SK-N-SH treated with all-trans-retinoic acid at 6 μM for 48 hours (cell line): ENCODE measurements around the gene NECTIN4.

Experiments used
- ATAC-seq: fragments of 200-7000 bp; cut with Tn5 transposase; 3 replicates; pipeline ENCODE4 v1.9.1; 2020; ENCODE audit warnings: mild to moderate bottlenecking, moderate library complexity
- ARNTL ChIP-seq: fragments of 450-650 bp; formaldehyde crosslinking; IDR thresholded peaks from 2 replicates; pipeline ENCODE4 v1.5.0; 2020; ENCODE audit warnings: low read depth, mild to moderate bottlenecking, moderate library complexity, borderline replicate concordance
- BACH2 ChIP-seq: fragments of 250-450 bp; sonication (Bioruptor Pico); IDR thresholded peaks from 2 replicates; pipeline ENCODE4 v1.9.0; 2021; ENCODE audit warnings: mild to moderate bottlenecking, borderline replicate concordance
- CSDC2 ChIP-seq: fragments of 250-450 bp; sonication (Bioruptor Pico); IDR thresholded peaks from 2 replicates; pipeline ENCODE4 v1.5.0; 2020; ENCODE audit warnings: mild to moderate bottlenecking, moderate library complexity
- ESRRG ChIP-seq: fragments of 250-450 bp; sonication (Bioruptor Pico); IDR thresholded peaks from 2 replicates; pipeline ENCODE4 v1.6.1; 2021; ENCODE audit warnings: mild to moderate bottlenecking
- GLIS3 ChIP-seq: fragments of 250-450 bp; sonication (Bioruptor Pico); IDR thresholded peaks from 2 replicates; pipeline ENCODE4 v1.5.0; 2020; ENCODE audit warnings: mild to moderate bottlenecking, moderate library complexity
- ISL1 ChIP-seq: fragments of 250-450 bp; sonication (Bioruptor Pico); IDR thresholded peaks from 2 replicates; pipeline ENCODE4 v2.1.2; 2022; ENCODE audit warnings: mild to moderate bottlenecking, moderate library complexity
- PATZ1 ChIP-seq: fragments of 250-450 bp; sonication (Bioruptor Pico); IDR thresholded peaks from 2 replicates; pipeline ENCODE4 v1.8.0; 2020; ENCODE audit warnings: mild to moderate bottlenecking, moderate library complexity, borderline replicate concordance
- PPARA ChIP-seq: fragments of 250-450 bp; sonication (Bioruptor Pico); IDR thresholded peaks from 2 replicates; pipeline ENCODE4 v1.5.0; 2020; ENCODE audit warnings: mild to moderate bottlenecking, borderline replicate concordance
- RARB ChIP-seq: fragments of 250-450 bp; sonication (Bioruptor Pico); IDR thresholded peaks from 2 replicates; pipeline ENCODE4 v1.8.0; 2021; ENCODE audit warnings: mild to moderate bottlenecking, moderate library complexity
- SNAI2 ChIP-seq: fragments of 250-450 bp; sonication (Bioruptor Pico); IDR thresholded peaks from 2 replicates; pipeline ENCODE4 v1.5.0; 2020; ENCODE audit warnings: mild to moderate bottlenecking, moderate library complexity
- TCF4 ChIP-seq: fragments of 250-450 bp; sonication (Bioruptor Pico); IDR thresholded peaks from 2 replicates; pipeline ENCODE4 v1.8.0; 2021; ENCODE audit warnings: mild to moderate bottlenecking, moderate library complexity, borderline replicate concordance
- ZC3H10 ChIP-seq: fragments of 250-450 bp; sonication (Bioruptor Pico); IDR thresholded peaks from 2 replicates; pipeline ENCODE4 v1.5.1; 2021; ENCODE audit warnings: mild to moderate bottlenecking, moderate library complexity
- ZFP30 ChIP-seq: fragments of 450-650 bp; formaldehyde crosslinking; IDR thresholded peaks from 2 replicates; pipeline ENCODE4 v1.5.0; 2022; ENCODE audit warnings: mild to moderate bottlenecking, moderate library complexity
- ZNF565 ChIP-seq: fragments of 450-650 bp; formaldehyde crosslinking; conservative IDR thresholded peaks from 2 replicates; pipeline ENCODE4 v1.5.0; 2020; ENCODE audit warnings: low read depth, mild to moderate bottlenecking, moderate library complexity
- ZNF70 ChIP-seq: fragments of 450-650 bp; formaldehyde crosslinking; IDR thresholded peaks from 2 replicates; pipeline ENCODE4 v1.5.0; 2020; ENCODE audit warnings: mild to moderate bottlenecking, moderate library complexity
- ZNF8 ChIP-seq: fragments of 450-650 bp; formaldehyde crosslinking; IDR thresholded peaks from 2 replicates; pipeline ENCODE4 v1.5.0; 2020; ENCODE audit warnings: mild to moderate bottlenecking, moderate library complexity
- TF ChIP-seq, protein P1 (sequence below): fragments of 250-450 bp; sonication (Bioruptor Pico); IDR thresholded peaks from 2 replicates; pipeline ENCODE4 v1.5.1; 2020; ENCODE audit warnings: low read depth, mild to moderate bottlenecking, moderate library complexity
- TF ChIP-seq, protein P2 (sequence below): fragments of 250-450 bp; sonication (Bioruptor Pico); IDR thresholded peaks from 2 replicates; pipeline ENCODE4 v1.5.1; 2021; ENCODE audit warnings: mild to moderate bottlenecking, moderate library complexity
- TF ChIP-seq, protein P3 (sequence below): fragments of 250-450 bp; sonication (Bioruptor Pico); IDR thresholded peaks from 2 replicates; pipeline ENCODE4 v1.8.0; 2021; ENCODE audit warnings: low read depth, mild to moderate bottlenecking, moderate library complexity, borderline replicate concordance
- TF ChIP-seq, protein P4 (sequence below): fragments of 250-450 bp; sonication (Bioruptor Pico); IDR thresholded peaks from 2 replicates; pipeline ENCODE4 v1.5.0; 2020; ENCODE audit warnings: mild to moderate bottlenecking, moderate library complexity

The NECTIN4 gene

GRCh38 chr1:161098210-161099068 is 9.1 kb upstream of the NECTIN4 start, which contains the start of gene KLHDC9:
KLHDC9 (plus strand) TSS chr1:161098361; CDS start chr1:161098536, 175 bp downstream.
- TF ChIP-seq ESRRG (CRISPR knock-in tag), result no peak
- TF ChIP-seq CSDC2 (CRISPR knock-in tag), result no peak
- TF ChIP-seq PATZ1 (CRISPR knock-in tag), result no peak
- no peak for TF ChIP-seq ISL1
- TF ChIP-seq TCF4 (CRISPR knock-in tag), result no peak
- TF ChIP-seq, protein P1, sequence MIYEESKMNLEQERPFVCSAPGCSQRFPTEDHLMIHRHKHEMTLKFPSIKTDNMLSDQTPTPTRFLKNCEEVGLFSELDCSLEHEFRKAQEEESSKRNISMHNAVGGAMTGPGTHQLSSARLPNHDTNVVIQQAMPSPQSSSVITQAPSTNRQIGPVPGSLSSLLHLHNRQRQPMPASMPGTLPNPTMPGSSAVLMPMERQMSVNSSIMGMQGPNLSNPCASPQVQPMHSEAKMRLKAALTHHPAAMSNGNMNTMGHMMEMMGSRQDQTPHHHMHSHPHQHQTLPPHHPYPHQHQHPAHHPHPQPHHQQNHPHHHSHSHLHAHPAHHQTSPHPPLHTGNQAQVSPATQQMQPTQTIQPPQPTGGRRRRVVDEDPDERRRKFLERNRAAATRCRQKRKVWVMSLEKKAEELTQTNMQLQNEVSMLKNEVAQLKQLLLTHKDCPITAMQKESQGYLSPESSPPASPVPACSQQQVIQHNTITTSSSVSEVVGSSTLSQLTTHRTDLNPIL (CRISPR knock-in tag), result no peak
- TF ChIP-seq ZNF70, result no peak
- no peak for TF ChIP-seq BACH2
- peak; percentile 85 for ATAC-seq

DNA sequence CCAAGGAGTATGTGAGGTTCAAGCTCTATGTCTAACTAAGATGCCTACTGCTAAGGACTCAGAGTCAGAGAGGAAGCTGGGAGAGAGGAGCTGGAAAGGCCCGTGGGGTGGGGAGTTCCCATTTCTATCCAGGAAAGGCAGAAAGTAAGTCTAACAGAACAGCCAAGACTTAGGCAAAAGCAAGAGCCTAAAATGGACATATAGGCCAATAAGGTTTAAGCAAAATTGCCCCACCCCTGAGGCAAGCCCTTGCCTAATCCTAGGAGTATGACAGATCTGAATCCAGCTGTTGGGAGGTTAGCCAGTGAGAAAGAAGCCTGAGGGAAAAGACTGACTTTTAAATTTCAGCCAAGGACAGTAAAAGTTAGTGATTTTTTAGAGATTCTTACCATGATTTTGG is 7.2 kb upstream of the NECTIN4 start:
- ATAC-seq, result no peak
- TF ChIP-seq, protein P2, sequence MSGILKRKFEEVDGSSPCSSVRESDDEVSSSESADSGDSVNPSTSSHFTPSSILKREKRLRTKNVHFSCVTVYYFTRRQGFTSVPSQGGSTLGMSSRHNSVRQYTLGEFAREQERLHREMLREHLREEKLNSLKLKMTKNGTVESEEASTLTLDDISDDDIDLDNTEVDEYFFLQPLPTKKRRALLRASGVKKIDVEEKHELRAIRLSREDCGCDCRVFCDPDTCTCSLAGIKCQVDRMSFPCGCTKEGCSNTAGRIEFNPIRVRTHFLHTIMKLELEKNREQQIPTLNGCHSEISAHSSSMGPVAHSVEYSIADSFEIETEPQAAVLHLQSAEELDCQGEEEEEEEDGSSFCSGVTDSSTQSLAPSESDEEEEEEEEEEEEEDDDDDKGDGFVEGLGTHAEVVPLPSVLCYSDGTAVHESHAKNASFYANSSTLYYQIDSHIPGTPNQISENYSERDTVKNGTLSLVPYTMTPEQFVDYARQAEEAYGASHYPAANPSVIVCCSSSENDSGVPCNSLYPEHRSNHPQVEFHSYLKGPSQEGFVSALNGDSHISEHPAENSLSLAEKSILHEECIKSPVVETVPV, result no peak
- TF ChIP-seq, protein P1 (CRISPR knock-in tag), result no peak
- no peak for TF ChIP-seq ISL1

- ATAC-seq, result no peak
- TF ChIP-seq ARNTL (CRISPR knock-in tag) (no peak), ESRRG (CRISPR knock-in tag) (no peak), ZNF565 (CRISPR knock-in tag) (no peak), PATZ1 (CRISPR knock-in tag) (no peak), ISL1 (no peak), SNAI2 (CRISPR knock-in tag) (no peak), CSDC2 (CRISPR knock-in tag) (no peak), ZNF8 (CRISPR knock-in tag) (no peak), TCF4 (CRISPR knock-in tag) (no peak), ZFP30 (no peak), BACH2 (no peak), ZC3H10 (no peak), PPARA (CRISPR knock-in tag) (no peak), ZNF70 (no peak), GLIS3 (no peak), RARB (CRISPR knock-in tag) (no peak)
- TF ChIP-seq, protein P3, sequence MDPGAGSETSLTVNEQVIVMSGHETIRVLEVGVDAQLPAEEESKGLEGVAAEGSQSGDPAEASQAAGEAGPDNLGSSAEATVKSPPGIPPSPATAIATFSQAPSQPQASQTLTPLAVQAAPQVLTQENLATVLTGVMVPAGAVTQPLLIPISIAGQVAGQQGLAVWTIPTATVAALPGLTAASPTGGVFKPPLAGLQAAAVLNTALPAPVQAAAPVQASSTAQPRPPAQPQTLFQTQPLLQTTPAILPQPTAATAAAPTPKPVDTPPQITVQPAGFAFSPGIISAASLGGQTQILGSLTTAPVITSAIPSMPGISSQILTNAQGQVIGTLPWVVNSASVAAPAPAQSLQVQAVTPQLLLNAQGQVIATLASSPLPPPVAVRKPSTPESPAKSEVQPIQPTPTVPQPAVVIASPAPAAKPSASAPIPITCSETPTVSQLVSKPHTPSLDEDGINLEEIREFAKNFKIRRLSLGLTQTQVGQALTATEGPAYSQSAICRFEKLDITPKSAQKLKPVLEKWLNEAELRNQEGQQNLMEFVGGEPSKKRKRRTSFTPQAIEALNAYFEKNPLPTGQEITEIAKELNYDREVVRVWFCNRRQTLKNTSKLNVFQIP (CRISPR knock-in tag), result no peak
- TF ChIP-seq, protein P4, sequence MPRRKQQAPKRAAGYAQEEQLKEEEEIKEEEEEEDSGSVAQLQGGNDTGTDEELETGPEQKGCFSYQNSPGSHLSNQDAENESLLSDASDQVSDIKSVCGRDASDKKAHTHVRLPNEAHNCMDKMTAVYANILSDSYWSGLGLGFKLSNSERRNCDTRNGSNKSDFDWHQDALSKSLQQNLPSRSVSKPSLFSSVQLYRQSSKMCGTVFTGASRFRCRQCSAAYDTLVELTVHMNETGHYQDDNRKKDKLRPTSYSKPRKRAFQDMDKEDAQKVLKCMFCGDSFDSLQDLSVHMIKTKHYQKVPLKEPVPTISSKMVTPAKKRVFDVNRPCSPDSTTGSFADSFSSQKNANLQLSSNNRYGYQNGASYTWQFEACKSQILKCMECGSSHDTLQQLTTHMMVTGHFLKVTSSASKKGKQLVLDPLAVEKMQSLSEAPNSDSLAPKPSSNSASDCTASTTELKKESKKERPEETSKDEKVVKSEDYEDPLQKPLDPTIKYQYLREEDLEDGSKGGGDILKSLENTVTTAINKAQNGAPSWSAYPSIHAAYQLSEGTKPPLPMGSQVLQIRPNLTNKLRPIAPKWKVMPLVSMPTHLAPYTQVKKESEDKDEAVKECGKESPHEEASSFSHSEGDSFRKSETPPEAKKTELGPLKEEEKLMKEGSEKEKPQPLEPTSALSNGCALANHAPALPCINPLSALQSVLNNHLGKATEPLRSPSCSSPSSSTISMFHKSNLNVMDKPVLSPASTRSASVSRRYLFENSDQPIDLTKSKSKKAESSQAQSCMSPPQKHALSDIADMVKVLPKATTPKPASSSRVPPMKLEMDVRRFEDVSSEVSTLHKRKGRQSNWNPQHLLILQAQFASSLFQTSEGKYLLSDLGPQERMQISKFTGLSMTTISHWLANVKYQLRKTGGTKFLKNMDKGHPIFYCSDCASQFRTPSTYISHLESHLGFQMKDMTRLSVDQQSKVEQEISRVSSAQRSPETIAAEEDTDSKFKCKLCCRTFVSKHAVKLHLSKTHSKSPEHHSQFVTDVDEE, result no peak
- TF ChIP-seq, protein P1 (CRISPR knock-in tag), result no peak
Measured at GRCh38 chr1:161096015-161096414, 6.7 kb upstream of the NECTIN4 start.
